GM12878 (cell line): ENCODE data around the gene RXRG. TPM values are rescaled to one million over a fixed set of nuclear protein-coding genes. Genes with fewer than 3 reads are reported as not detected.

ENCODE experiments used
- ATAC-seq: fragments of 200-7000 bp; cut with Tn5 transposase; 3 replicates; pipeline ENCODE4 v1.9.1; 2020; ENCODE audit warnings: mild to moderate bottlenecking, moderate library complexity
- BruUV-seq: library from RNA; stranded (reverse); fragments of 400-500 nt; replicated peaks from 2 replicates; lab custom pipeline; 2021; lab: Mats Ljungman, UMichigan
- CTCF ChIA-PET: fragments of 300-600 bp; sonication (Branson Sonifier 250); formaldehyde crosslinking; extraction: SDS; loops from one replicate; lab custom pipeline; 2021; ENCODE audit warnings: inconsistent platforms; lab: Yijun Ruan, JAX
- POLR2A ChIA-PET: fragments of 350-600 bp; formaldehyde crosslinking; extraction: SDS; loops from one replicate; lab custom pipeline; 2021; ENCODE audit warnings: inconsistent platforms; lab: Charles Lee
- RAD21 ChIA-PET: fragments of 300-600 bp; sonication (Branson Sonifier 250); formaldehyde crosslinking; loops from one replicate; lab custom pipeline; 2023; ENCODE audit warnings: antibody characterized with exemption; ENCODE audit not compliant: unreplicated experiment; lab: Charles Lee
- SMC1A ChIA-PET: fragments of 300-600 bp; sonication (Branson Sonifier 250); formaldehyde crosslinking; loops from one replicate; lab custom pipeline; 2023; ENCODE audit not compliant: unreplicated experiment, uncharacterized antibody; lab: Charles Lee
- DNase-seq: peaks from one replicate; pipeline ENCODE4 v3.0.0-alpha.2; 2011; ENCODE audit warnings: low read depth, low spot score
- FAIRE-seq: peaks from 3 replicates; lab custom pipeline; 2011; peaks lifted over from hg19 to GRCh38; lab: Jason Lieb, UNC
- H2AFZ ChIP-seq: 2 replicates; pipeline ENCODE4 v1.6.0; 2011; ENCODE audit warnings: low read depth, low read length, control low read depth; ENCODE audit not compliant: control insufficient read depth
- H3K27ac ChIP-seq: 2 replicates; pipeline ENCODE4 v1.5.1; 2011; ENCODE audit warnings: control low read depth; ENCODE audit not compliant: control insufficient read depth, insufficient read depth
- H3K27me3 ChIP-seq, 2 experiments: replicated peaks in 1 of 2; 2 replicates each; pipeline versions ENCODE4 v1.6.0 to v1.6.1; 2011; ENCODE audit warnings: low read length in 1 of 2; ENCODE audit not compliant: control insufficient read depth in 2 of 2, insufficient read depth in 2 of 2
- H3K36me3 ChIP-seq, 2 experiments: 2 replicates each; pipeline ENCODE4 v1.5.1; 2011; ENCODE audit warnings: low read length in 1 of 2; ENCODE audit not compliant: control insufficient read depth in 2 of 2, insufficient read depth in 2 of 2
- H3K4me1 ChIP-seq: 2 replicates; pipeline ENCODE4 v1.6.1; 2011; ENCODE audit warnings: mild to moderate bottlenecking, low read length, moderate library complexity, mixed read lengths; ENCODE audit not compliant: control insufficient read depth, insufficient read depth
- H3K4me2 ChIP-seq: 2 replicates; pipeline ENCODE4 v1.6.0; 2011; ENCODE audit warnings: control low read depth; ENCODE audit not compliant: control insufficient read depth, insufficient read depth
- H3K4me3 ChIP-seq: fragments of 200-600 bp; sonication (generic); 2 replicates; pipeline ENCODE4 v1.5.1; 2016
- H3K79me2 ChIP-seq: 2 replicates; pipeline ENCODE4 v1.6.0; 2011; ENCODE audit warnings: low read length; ENCODE audit not compliant: control insufficient read depth, insufficient read depth
- H3K9ac ChIP-seq: 2 replicates; pipeline ENCODE4 v1.8.0; 2011; ENCODE audit warnings: low read length, control low read depth, mixed read lengths; ENCODE audit not compliant: control insufficient read depth, insufficient read depth
- H3K9me3 ChIP-seq: replicated peaks from 3 replicates; pipeline ENCODE4 v1.5.1; 2011; ENCODE audit warnings: mild to moderate bottlenecking, low read length; ENCODE audit not compliant: control insufficient read depth, insufficient read depth
- H4K20me1 ChIP-seq: 2 replicates; pipeline ENCODE4 v1.6.0; 2011; ENCODE audit not compliant: control insufficient read depth, insufficient read depth
- BMI1 ChIP-seq: fragments of 450-650 bp; IDR thresholded peaks from 2 replicates; pipeline ENCODE4 v1.6.1; 2016; ENCODE audit warnings: mild to moderate bottlenecking, moderate library complexity, borderline replicate concordance
- ESRRA ChIP-seq: IDR thresholded peaks from 2 replicates; pipeline ENCODE4 v1.6.1; 2012; ENCODE audit warnings: mild to moderate bottlenecking, low read length, improper control_type of control experiment
- EZH2 ChIP-seq: IDR thresholded peaks from 2 replicates; pipeline ENCODE4 v1.6.1; 2012; ENCODE audit warnings: low read depth, mild to moderate bottlenecking, control low read depth, inconsistent platforms, low read length, borderline replicate concordance; ENCODE audit not compliant: control insufficient read depth
- HSF1 ChIP-seq: fragments of 150-350 bp; IDR thresholded peaks from 2 replicates; pipeline ENCODE4 v1.6.1; 2014; ENCODE audit warnings: mild to moderate bottlenecking, low read depth, low read length
- RELB ChIP-seq: fragments of 450-650 bp; IDR thresholded peaks from 2 replicates; pipeline ENCODE4 v1.6.1; 2017; ENCODE audit warnings: low read depth, mild to moderate bottlenecking, moderate library complexity
- TBL1XR1 ChIP-seq: IDR thresholded peaks from 2 replicates; pipeline ENCODE4 v1.6.1; 2012; ENCODE audit warnings: low read depth, low read length, improper control_type of control experiment
- WGBS: methylation state at CpG from one replicate; pipeline ENCODE4 v1.1.6; 2016; ENCODE audit warnings: low lambda C conversion rate; ENCODE audit not compliant: insufficient replicate concordance, insufficient coverage; ENCODE audit errors: missing lambda C conversion rate; 5-methylcytosine and 5-hydroxymethylcytosine counted together
- in situ Hi-C: fragments of 300-500 bp; cut with MboI; formaldehyde crosslinking; loops from 9 replicates; pipeline ENCODE4 v1.14.3; 2018; ENCODE audit warnings: mixed read lengths
- intact Hi-C: fragments of 100-400 bp; cut with micrococcal nuclease; formaldehyde crosslinking; loops from one replicate; pipeline ENCODE4 v1.14.2; 2022; ENCODE audit not compliant: unreplicated experiment
- polyA plus RNA-seq, 11 experiments: library from polyadenylated mRNA; depleted of rRNA in 4 of 11; unstranded in 6 of 11; stranded (reverse) in 5 of 11; fragments of >200 nt; fragmentation: Nextera tagmentation in 4 of 11; fragmentation: Illumina TruSeq in 1 of 11; extraction: Ambion mirVana in 4 of 11; extraction: Trizol in 1 of 11; gene quantifications; 1 replicate in 1 of 11; 2 replicates in 10 of 11; pipeline versions ENCODE4 v1.2.1 to v1.2.3, GENCODE V29; 2011 to 2016; ENCODE audit warnings: inconsistent platforms in 2 of 11, missing spikeins in 2 of 11, low read depth in 1 of 11
- total RNA-seq, 4 experiments: library from RNA; depleted of rRNA in 3 of 4; stranded (reverse); fragments of >200 nt in 3 of 4; fragmentation: Illumina TruSeq in 1 of 4; extraction: Trizol in 1 of 4; gene quantifications; 2 replicates each; pipeline versions ENCODE4 v1.2.1 to v1.2.3, GENCODE V29; 2013 to 2021

RXRG gene
- total and polyA plus RNA-seq, 10 of the 15 experiments (the other 5 are each of a cell fraction or from before 2014, with no cell fraction given), result 0.10 TPM; not detected in 9

GRCh38 chr1:165449131-165449530 lies 4.2 kb upstream of the RXRG start (continued):
- no peak for TF ChIP-seq ESRRA
- no peak for TF ChIP-seq TBL1XR1
- TF ChIP-seq BMI1, result no peak
- TF ChIP-seq HSF1, result no peak

- no peak for ATAC-seq
- no peak overlapping the region for H3K4me2 ChIP-seq
These were observed 462 bp upstream of the RXRG start for GRCh38 chr1:165445388-165445787.

More at GRCh38 chr1:165445388-165445787, 462 bp upstream of the RXRG start:
- no TSS peak for BruUV-seq
- Histone ChIP-seq H3K27me3 (peaks cover 4 to 6% of the 10 kb centered on the region in 2 experiments; a peak in 2 of 4 replicates), H3K9me3 (no peaks in the 10 kb centered on the region), H3K4me1 (no peaks in the 10 kb centered on the region), H3K36me3 (no peaks in the 10 kb centered on the region)
- ChIA-PET CTCF (no interaction called here), SMC1A (interaction anchor here (0.5 kb wide), 1 partner anchor 12 kb away, joined by 3 read pairs; no protein-coding TSS in a partner anchor)
- 3% methylated on average over 4 of the region's 4 CpGs for WGBS
- TF ChIP-seq RELB (no peak), EZH2 (0 out of 2 replicates have a peak, but pooled peaks have one; percentile 67)
- TF ChIP-seq, all 136 proteins: peak for 1
- no peak overlapping the region for H2AFZ ChIP-seq
- no peaks in the 10 kb centered on the region for H3K79me2 ChIP-seq
- RAD21 ChIA-PET, result no interaction called here
- no peak overlapping the region for H3K27ac ChIP-seq
- intact Hi-C loops (no loop called here), in situ Hi-C loops (no loop called here)
- H3K9ac ChIP-seq, result no peak overlapping the region
- DNase-seq, result no peak
- POLR2A ChIA-PET, result no interaction called here
- no peaks in the 10 kb centered on the region for H4K20me1 ChIP-seq
- no peak overlapping the region for H3K4me3 ChIP-seq
- FAIRE-seq, result no peak
